HCT116 (cell line): ENCODE results near the gene EML3. TPM values are rescaled to one million over a fixed set of nuclear protein-coding genes. Genes with fewer than 3 reads are reported as not detected.

ENCODE experiments used
- ATAC-seq: fragments of 200-7000 bp; cut with Tn5 transposase; 2 replicates; pipeline ENCODE4 v1.9.1; 2020; ENCODE audit warnings: mild to moderate bottlenecking, moderate library complexity
- BruUV-seq: library from RNA; stranded (reverse); fragments of 400-500 nt; replicated peaks from 2 replicates; lab custom pipeline; 2021; lab: Mats Ljungman, UMichigan
- CTCF ChIA-PET: fragments of 300-600 bp; sonication (Branson Sonifier 250); formaldehyde crosslinking; loops from one replicate; lab custom pipeline; 2021; ENCODE audit warnings: antibody characterized with exemption; lab: Charles Lee
- POLR2A ChIA-PET: fragments of 300-600, 350-600 bp; sonication (Branson Sonifier 250); formaldehyde crosslinking; loops from one replicate; lab custom pipeline; 2021; ENCODE audit warnings: antibody characterized with exemption; lab: Charles Lee
- RAD21 ChIA-PET, 2 experiments: fragments of 300-600 bp; sonication (Branson Sonifier 250); formaldehyde crosslinking; loops; one replicate each; lab custom pipeline; 2023; ENCODE audit warnings: low total read pairs in 2 of 2; ENCODE audit not compliant: uncharacterized antibody in 2 of 2, unreplicated experiment in 2 of 2, low non-redundant PET in 1 of 2; lab: Charles Lee
- DNase-seq: peaks from one replicate; pipeline ENCODE4 v3.0.0-alpha.2; 2010; ENCODE audit warnings: low read depth, low spot score
- H2AFZ ChIP-seq: fragments of 200-600 bp; shearing (Covaris generic), sonication (generic); 2 replicates; pipeline ENCODE4 v1.6.1; 2017; ENCODE audit warnings: low read depth, mixed run types, mixed read lengths, antibody characterized with exemption, low read length; ENCODE audit not compliant: poor library complexity, severe bottlenecking
- H3K27ac ChIP-seq: 2 replicates; pipeline ENCODE4 v1.5.1; 2012; ENCODE audit warnings: low read depth, low read length
- H3K27me3 ChIP-seq: fragments of 200-600 bp; sonication (generic); 2 replicates; pipeline ENCODE4 v1.6.1; 2016; ENCODE audit warnings: mixed run types, low read length, mixed read lengths; ENCODE audit not compliant: insufficient read depth
- H3K36me3 ChIP-seq, 2 experiments: fragments of 200-500 bp in 1 of 2; fragments of 200-600 bp in 1 of 2; sonication (Bioruptor generic) in 1 of 2; sonication (generic) in 1 of 2; 2 replicates each; pipeline versions ENCODE4 v1.5.1 to v1.6.1; 2014 to 2016; ENCODE audit warnings: low read length in 2 of 2, inconsistent platforms in 1 of 2, mixed read lengths in 1 of 2, mixed run types in 1 of 2; ENCODE audit not compliant: insufficient read depth in 2 of 2, control insufficient read depth in 1 of 2
- H3K4me1 ChIP-seq, 2 experiments: fragments of 200-600 bp in 1 of 2; sonication (generic) in 1 of 2; 2 replicates each; pipeline versions ENCODE4 v1.5.1 to v1.6.1; 2012 to 2017; ENCODE audit warnings: low read length in 2 of 2, inconsistent platforms in 1 of 2, mild to moderate bottlenecking in 1 of 2, mixed read lengths in 1 of 2, mixed run types in 1 of 2, moderate library complexity in 1 of 2; ENCODE audit not compliant: insufficient read depth in 2 of 2, control insufficient read depth in 1 of 2
- H3K4me2 ChIP-seq: fragments of 200-600 bp; sonication (generic); 2 replicates; pipeline ENCODE4 v1.6.1; 2017; ENCODE audit warnings: mixed run types, low read length, mixed read lengths
- H3K4me3 ChIP-seq, 2 experiments: fragments of 200-600 bp in 1 of 2; sonication (generic) in 1 of 2; replicated peaks in 1 of 2; 2 replicates each; pipeline ENCODE4 v1.5.1; 2011 to 2016; ENCODE audit warnings: low read length in 2 of 2, control low read depth in 1 of 2, low read depth in 1 of 2, mild to moderate bottlenecking in 1 of 2, mixed read lengths in 1 of 2, mixed run types in 1 of 2
- H3K79me2 ChIP-seq: fragments of 200-600 bp; sonication (generic); 2 replicates; pipeline ENCODE4 v1.6.1; 2017; ENCODE audit warnings: mild to moderate bottlenecking, mixed run types, low read length, moderate library complexity, mixed read lengths; ENCODE audit not compliant: insufficient read depth
- H3K9ac ChIP-seq: fragments of 200-600 bp; sonication (generic); 2 replicates; pipeline ENCODE4 v1.6.1; 2016; ENCODE audit warnings: low read length, mixed read lengths
- H3K9me2 ChIP-seq: fragments of 200-600 bp; sonication (generic), shearing (Covaris generic); 2 replicates; pipeline ENCODE4 v1.6.1; 2017; ENCODE audit warnings: mixed run types, mild to moderate bottlenecking, moderate library complexity; ENCODE audit not compliant: insufficient read depth
- H3K9me3 ChIP-seq, 2 experiments: fragments of 200-500 bp in 1 of 2; fragments of 200-600 bp in 1 of 2; sonication (Bioruptor generic) in 1 of 2; sonication (generic) in 1 of 2; 2 replicates each; pipeline ENCODE4 v1.6.1; 2014 to 2017; ENCODE audit warnings: low read length in 2 of 2, mixed read lengths in 2 of 2, inconsistent platforms in 1 of 2, low read depth in 1 of 2, mild to moderate bottlenecking in 1 of 2, mixed run types in 1 of 2, moderate library complexity in 1 of 2; ENCODE audit not compliant: control insufficient read depth in 1 of 2, insufficient read depth in 1 of 2
- H4K20me1 ChIP-seq: fragments of 200-600 bp; sonication (generic), shearing (Covaris generic); 2 replicates; pipeline ENCODE4 v1.6.1; 2017; ENCODE audit warnings: mixed run types, mild to moderate bottlenecking, moderate library complexity; ENCODE audit not compliant: insufficient read depth
- CEBPB ChIP-seq: IDR thresholded peaks from 2 replicates; pipeline ENCODE4 v1.6.1; 2012; ENCODE audit warnings: low read depth
- ELF1 ChIP-seq: IDR thresholded peaks from 2 replicates; pipeline ENCODE4 v1.6.1; 2012; ENCODE audit warnings: low read depth, borderline replicate concordance
- EZH2 ChIP-seq: fragments of 200-600 bp; sonication (generic); IDR thresholded peaks from 2 replicates; pipeline ENCODE4 v1.6.1; 2017; ENCODE audit warnings: antibody characterized with exemption, mixed run types
- FOSL1 ChIP-seq: IDR thresholded peaks from 2 replicates; pipeline ENCODE4 v1.6.1; 2012; ENCODE audit warnings: low read depth
- REST ChIP-seq: IDR thresholded peaks from 2 replicates; pipeline ENCODE4 v1.6.1; 2012; ENCODE audit warnings: low read depth
- TCF7L2 ChIP-seq: IDR thresholded peaks from 2 replicates; pipeline ENCODE4 v1.7.0; 2011; ENCODE audit warnings: borderline replicate concordance, inconsistent platforms; ENCODE audit not compliant: insufficient read depth, insufficient read length; ENCODE audit errors: extremely low read depth
- YY1 ChIP-seq: IDR thresholded peaks from 2 replicates; pipeline ENCODE4 v1.6.1; 2011; ENCODE audit warnings: low read length, low read depth, moderate library complexity, mild to moderate bottlenecking; ENCODE audit not compliant: insufficient replicate concordance; ENCODE audit errors: extremely low read depth
- ZNF274 ChIP-seq: fragments of 200-500 bp; sonication (Bioruptor generic); IDR thresholded peaks from 2 replicates; pipeline ENCODE4 v1.6.1; 2014; ENCODE audit warnings: mild to moderate bottlenecking, low read depth, low read length, inconsistent platforms
- intact Hi-C: fragments of 100-400 bp; cut with micrococcal nuclease; formaldehyde crosslinking; loops from 2 replicates; pipeline ENCODE4 v1.10.0; 2022
- total RNA-seq: library from RNA; stranded (reverse); gene quantifications from one replicate; pipeline ENCODE4 v1.2.1, GENCODE V29; 2021; ENCODE audit not compliant: unreplicated experiment

The EML3 gene
- total RNA-seq, 1 experiment from 2014 or later: 124 TPM

- H3K4me3 ChIP-seq: no peak overlapping the region
- TF ChIP-seq EZH2 (no peak), TCF7L2 (no peak), YY1 (no peak), FOSL1 (no peak), ZNF274 (no peak), CEBPB (no peak), REST (no peak), ELF1 (no peak)
- TF ChIP-seq, all 23 proteins: peak for 0
- ChIA-PET POLR2A (interaction anchor here (1.5 kb wide), 1 partner anchor 60 kb away, joined by 4 read pairs; the partner anchor contains the start of genes C11orf98 and CSKMT), CTCF (no interaction called here), RAD21 (no interaction called here)
- Histone ChIP-seq H3K36me3 (peaks cover 0 to 3% of the 10 kb centered on the region in 2 experiments; a peak in 2 of 4 replicates), H3K27ac (no peak overlapping the region), H3K9ac (no peak overlapping the region), H3K79me2 (peaks cover 12% of the 10 kb centered on the region), H2AFZ (no peak overlapping the region), H3K9me2 (no peaks in the 10 kb centered on the region), H3K9me3 (no peaks in the 10 kb centered on the region), H3K27me3 (no peaks in the 10 kb centered on the region), H3K4me2 (no peak overlapping the region), H3K4me1 (peaks cover 0 to 21% of the 10 kb centered on the region in 2 experiments; a peak in 3 of 4 replicates), H4K20me1 (no peaks in the 10 kb centered on the region)
- ATAC-seq (no peak), DNase-seq (no peak)
- no TSS peak for BruUV-seq
- intact Hi-C loops: no loop called here
Measured at GRCh38 chr11:62605467-62605866, 7.1 kb downstream of the EML3 start.
